Adrenal gland (tissue), 12 donors: Measurements from ENCODE around the gene TMEM253. TPM values are rescaled to one million over a fixed set of nuclear protein-coding genes. Genes with fewer than 3 reads are reported as not detected.

Source experiments
- DNase-seq, 7 donors: peaks; one replicate each; pipeline ENCODE4 v3.0.0-alpha.2; 2019 to 2020
- H3K27ac ChIP-seq, 5 donors: fragments of 200-600 bp; sonication (generic) in 4 of 5; 1 replicate in 3 of 5; 2 replicates in 2 of 5; pipeline versions ENCODE4 v1.5.1 to v1.8.0; 2016 to 2020; ENCODE audit warnings: mild to moderate bottlenecking in 1 of 5
- H3K27me3 ChIP-seq: fragments of 200-600 bp; 2 replicates; pipeline ENCODE4 v1.8.0; 2021
- H3K36me3 ChIP-seq, 2 donors: fragments of 200-600 bp; replicated peaks in 1 of 2; 1 replicate in 1 of 2; 2 replicates in 1 of 2; pipeline versions ENCODE4 v1.5.1 to v1.8.0; 2018 to 2022
- H3K4me1 ChIP-seq, 2 donors: fragments of 200-600 bp; replicated peaks in 1 of 2; 1 replicate in 1 of 2; 2 replicates in 1 of 2; pipeline versions ENCODE4 v1.5.1 to v1.8.0; 2018 to 2021
- H3K4me3 ChIP-seq, 4 donors: fragments of 200-600 bp; sonication (generic) in 3 of 4; one replicate each; pipeline ENCODE4 v1.5.1; 2016 to 2018
- H3K9me3 ChIP-seq, 3 donors: fragments of 200-600 bp; sonication (generic) in 1 of 3; replicated peaks in 1 of 3; 1 replicate in 2 of 3; 2 replicates in 1 of 3; pipeline versions ENCODE4 v1.5.1 to v1.8.0; 2016 to 2021
- POLR2A ChIP-seq, 2 donors: fragments of 450-650 bp; IDR thresholded peaks; one replicate each; pipeline ENCODE4 v1.6.1; 2017; ENCODE audit warnings: antibody characterized with exemption in 2 of 2, mild to moderate bottlenecking in 2 of 2, moderate library complexity in 1 of 2
- WGBS, 4 donors: extraction: QIAGEN DNeasy Blood & Tissue Kit in 2 of 4; methylation state at CpG; one replicate each; pipeline versions ENCODE4 v1.1.5 to v1.1.7; 2013 to 2017; 5-methylcytosine and 5-hydroxymethylcytosine counted together
- intact Hi-C, 2 donors: fragments of 100-400 bp; cut with DNase I; formaldehyde crosslinking; loops; one replicate each; pipeline versions ENCODE4 v1.14.1 to v1.15.0; 2022 to 2023
- polyA plus RNA-seq, 3 donors: library from polyadenylated mRNA; stranded (reverse); fragments of 200-250 nt in 2 of 3; fragments of 350-450 nt in 1 of 3; fragmentation: Illumina TruSeq in 1 of 3; extraction: RNeasy Lipid Tissue Mini Kit (QIAGEN cat#74804) in 1 of 3; gene quantifications; one replicate each; pipeline ENCODE4 v1.2.3, GENCODE V29; 2013 to 2014
- total RNA-seq, 9 donors: library from RNA; depleted of rRNA in 4 of 9; stranded (reverse); fragments of >200 nt in 4 of 9; fragments of 120-200 nt in 1 of 9; fragmentation: NEBNext Ultra II Directional in 1 of 9; extraction: Animal tissue kit (Norgen Biotek cat#: 25700) in 1 of 9; gene quantifications; one replicate each; pipeline versions ENCODE4 v1.1.0 to v1.2.4, GENCODE V29; 2013 to 2023
- TF ChIP-seq, protein P1 (sequence below), 6 experiments: fragments of 450-650 bp in 4 of 6; fragments of 200-600 bp in 2 of 6; sonication (generic) in 1 of 6; IDR thresholded peaks; 1 replicate in 5 of 6; 2 replicates in 1 of 6; pipeline versions ENCODE4 v1.5.1 to v1.8.0; 2016 to 2021; ENCODE audit warnings: antibody characterized with exemption in 6 of 6, mild to moderate bottlenecking in 2 of 6, moderate library complexity in 1 of 6
- donor health status: healthy with polysubstance abuse.
- donor health status: Bipolar disorder and iron deficiency.
- donor health status: DM: yes; HTN: yes; CAD: no.
- donor health status: DM: no; HTN: no; CAD: no.
- donor health status: DM: no; HTN: no; CAD: no.
- donor health status: DM: yes; HTN: yes; CAD: no.

The TMEM253 gene
- total and polyA plus RNA-seq, 12 donors: 0.55 to 8.8 (median 2.3) TPM; not detected in 1

DNA sequence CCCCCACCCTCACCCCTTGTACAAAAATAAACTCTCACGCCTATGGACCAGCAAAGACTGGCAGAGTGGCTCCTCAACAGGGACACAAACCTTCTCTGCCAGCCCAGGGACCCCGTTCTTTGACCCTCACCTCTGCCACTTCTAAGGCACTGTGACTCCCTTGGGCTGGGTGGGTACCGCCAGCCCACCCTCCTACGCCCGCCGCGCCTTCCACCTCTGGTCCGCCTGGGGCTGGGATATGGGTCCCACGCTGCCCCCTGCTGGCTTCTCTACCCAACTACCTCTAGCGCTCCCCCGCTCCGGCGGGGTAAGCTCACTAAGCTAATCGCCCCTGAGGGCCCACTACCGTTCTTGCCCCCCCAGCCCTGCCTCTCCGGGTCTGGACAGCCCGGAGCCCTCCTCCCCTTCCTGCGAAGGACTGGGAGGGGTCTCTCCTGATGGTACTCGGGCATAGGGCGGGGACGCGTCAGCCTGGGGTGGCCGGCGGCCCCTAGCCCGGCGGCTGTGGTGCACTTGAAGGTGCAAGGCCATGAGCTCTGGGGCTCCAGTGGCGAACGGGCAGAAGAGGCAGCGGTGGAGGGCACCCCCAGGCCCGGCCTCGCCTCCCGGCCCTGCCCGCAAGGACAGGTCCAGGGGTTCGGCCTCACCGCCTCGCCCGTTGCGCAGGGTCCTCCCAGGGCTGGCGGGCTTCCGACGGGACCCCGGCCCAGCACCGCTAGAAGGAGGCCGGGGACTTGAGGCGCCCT, 10.5 kb upstream of the TMEM253 start:
- intact Hi-C loops: loop anchor here (5.0 kb wide), 2 partner anchors 68 to 73 kb away; no protein-coding TSS in a partner anchor
- DNase-seq: peak; percentile 50 to 77 (median 70)
- peak overlapping the region in 3 of 5 donors; percentile 41 to 50 (median 48) for H3K27ac ChIP-seq
- 84 to 91% (median 86%) methylated on average over 8 to 45 of the region's 45 CpGs for WGBS, 4 donors
- no peak overlapping the region for H3K4me3 ChIP-seq
- H3K36me3 ChIP-seq: peaks cover 0 to 75% of the 10 kb centered on the region in 2 donors
- H3K9me3 ChIP-seq: no peaks in the 10 kb centered on the region
- H3K4me1 ChIP-seq: peaks cover 2 to 21% of the 10 kb centered on the region in 2 donors
- H3K27me3 ChIP-seq: no peaks in the 10 kb centered on the region
- TF ChIP-seq, protein P1, sequence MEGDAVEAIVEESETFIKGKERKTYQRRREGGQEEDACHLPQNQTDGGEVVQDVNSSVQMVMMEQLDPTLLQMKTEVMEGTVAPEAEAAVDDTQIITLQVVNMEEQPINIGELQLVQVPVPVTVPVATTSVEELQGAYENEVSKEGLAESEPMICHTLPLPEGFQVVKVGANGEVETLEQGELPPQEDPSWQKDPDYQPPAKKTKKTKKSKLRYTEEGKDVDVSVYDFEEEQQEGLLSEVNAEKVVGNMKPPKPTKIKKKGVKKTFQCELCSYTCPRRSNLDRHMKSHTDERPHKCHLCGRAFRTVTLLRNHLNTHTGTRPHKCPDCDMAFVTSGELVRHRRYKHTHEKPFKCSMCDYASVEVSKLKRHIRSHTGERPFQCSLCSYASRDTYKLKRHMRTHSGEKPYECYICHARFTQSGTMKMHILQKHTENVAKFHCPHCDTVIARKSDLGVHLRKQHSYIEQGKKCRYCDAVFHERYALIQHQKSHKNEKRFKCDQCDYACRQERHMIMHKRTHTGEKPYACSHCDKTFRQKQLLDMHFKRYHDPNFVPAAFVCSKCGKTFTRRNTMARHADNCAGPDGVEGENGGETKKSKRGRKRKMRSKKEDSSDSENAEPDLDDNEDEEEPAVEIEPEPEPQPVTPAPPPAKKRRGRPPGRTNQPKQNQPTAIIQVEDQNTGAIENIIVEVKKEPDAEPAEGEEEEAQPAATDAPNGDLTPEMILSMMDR (IDR thresholded peaks at IDR 0.05): peak; percentile 22 to 75 (median 61)
- TF ChIP-seq POLR2A (IDR thresholded peaks at IDR 0.05): peak in 1 of 2 donors; percentile 16

DNA sequence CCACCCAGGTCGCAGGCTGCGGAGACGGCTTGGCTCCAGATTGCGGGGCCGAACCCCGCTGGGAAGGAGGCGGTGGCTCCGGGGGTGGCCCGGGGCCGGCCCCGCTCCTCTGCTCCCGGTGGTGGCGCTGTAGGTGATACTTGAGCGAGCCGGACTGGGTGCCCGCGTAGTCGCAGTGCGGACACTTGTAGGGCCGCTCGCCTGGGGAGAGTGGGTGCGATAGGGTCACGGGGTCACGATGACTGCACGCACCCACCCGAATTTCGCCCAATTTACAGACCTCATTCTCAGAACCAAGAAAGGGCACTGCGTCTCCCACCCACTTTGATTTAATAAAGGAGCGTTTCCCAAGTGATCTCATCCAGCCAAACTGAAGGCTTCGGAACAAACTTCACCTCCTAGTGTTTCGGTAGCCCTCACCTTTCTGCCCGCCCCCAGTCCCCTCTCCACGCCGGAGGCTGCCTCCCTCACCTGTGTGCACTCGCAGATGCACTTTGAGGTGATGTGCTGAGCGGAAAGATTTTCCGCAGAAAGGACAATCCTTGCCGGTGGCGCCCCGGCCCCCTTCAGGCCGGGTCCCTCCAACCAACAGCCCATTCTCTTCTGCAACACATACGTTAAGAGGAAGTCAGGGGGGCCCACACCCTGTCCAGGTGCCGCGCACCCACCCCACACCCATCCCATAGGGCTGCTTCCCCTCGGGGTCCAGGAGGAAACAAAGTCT, 9.8 kb upstream of the TMEM253 start:
- Histone ChIP-seq H3K4me3 (no peak overlapping the region), H3K9me3 (no peaks in the 10 kb centered on the region), H3K27me3 (no peaks in the 10 kb centered on the region), H3K4me1 (peaks cover 2 to 28% of the 10 kb centered on the region in 2 donors), H3K27ac (peak overlapping the region in 3 of 5 donors; percentile 41 to 50 (median 48)), H3K36me3 (peaks cover 0 to 68% of the 10 kb centered on the region in 2 donors)
- TF ChIP-seq, protein P1 (IDR thresholded peaks at IDR 0.05): peak in 1 of 6 experiments; percentile 2
- no peak for TF ChIP-seq POLR2A (IDR thresholded peaks at IDR 0.05)
- 86 to 88% (median 87%) methylated on average over 33 to 45 of the region's 45 CpGs for WGBS, 4 donors
- intact Hi-C loops: loop anchor here (5.0 kb wide), 2 partner anchors 69 to 74 kb away; no protein-coding TSS in a partner anchor
- DNase-seq: peak in 2 of 7 donors; percentile 29 to 50

DNA sequence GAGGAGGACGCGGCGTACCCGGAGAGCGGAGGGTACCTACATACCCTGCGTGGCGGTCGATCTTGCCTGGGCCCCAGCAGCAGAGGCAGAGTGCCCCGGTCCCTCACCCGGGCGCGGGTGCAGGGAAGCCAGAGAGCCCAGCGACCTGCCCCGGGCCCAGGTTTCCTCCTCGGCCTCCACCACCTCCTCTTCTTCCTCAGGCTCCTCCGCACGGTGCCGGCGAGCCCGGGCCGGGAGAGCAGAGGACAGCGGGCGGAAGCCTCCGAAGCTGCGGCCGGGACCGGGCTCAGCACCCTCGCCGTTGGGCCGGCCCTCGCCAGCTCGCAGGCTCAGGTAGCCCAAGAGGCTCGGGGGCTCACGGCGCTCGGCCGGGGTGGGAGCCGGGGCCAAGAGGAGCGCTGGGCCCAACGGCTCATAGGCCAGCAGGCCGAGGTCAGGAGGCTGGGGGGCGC, 9.0 kb upstream of the TMEM253 start:
- Histone ChIP-seq H3K27me3 (no peaks in the 10 kb centered on the region), H3K9me3 (no peaks in the 10 kb centered on the region), H3K27ac (peak overlapping the region in 3 of 5 donors; percentile 24 to 79 (median 68)), H3K4me1 (peaks cover 7 to 33% of the 10 kb centered on the region in 2 donors), H3K4me3 (no peak overlapping the region), H3K36me3 (peaks cover 0 to 62% of the 10 kb centered on the region in 2 donors)
- intact Hi-C loops: loop anchor here (5.0 kb wide), 2 partner anchors 70 to 75 kb away; no protein-coding TSS in a partner anchor
- DNase-seq: peak in 3 of 7 donors; percentile 32 to 60 (median 52)
- TF ChIP-seq POLR2A (IDR thresholded peaks at IDR 0.05): no peak
- TF ChIP-seq, protein P1 (IDR thresholded peaks at IDR 0.05): no peak
- WGBS, 4 donors: 80 to 90% (median 87%) methylated on average over 26 to 42 of the region's 42 CpGs
